ENCODE measurements around the gene FASN. TPM values are rescaled to one million over a fixed set of nuclear protein-coding genes. Genes with fewer than 3 reads are reported as not detected.
A peak's percentile ranks its signal among the peaks of the same experiment; 100 is the strongest.

Gene FASN
- total and polyA plus RNA-seq, 2 of the 13 experiments (the other 11 are each of a cell fraction or from before 2014, with no cell fraction given) = 51.7 to 101 TPM

GRCh38 chr17:82030470-82031302 is 67.3 kb downstream of the FASN start (continued):
- TF ChIP-seq, protein P1, sequence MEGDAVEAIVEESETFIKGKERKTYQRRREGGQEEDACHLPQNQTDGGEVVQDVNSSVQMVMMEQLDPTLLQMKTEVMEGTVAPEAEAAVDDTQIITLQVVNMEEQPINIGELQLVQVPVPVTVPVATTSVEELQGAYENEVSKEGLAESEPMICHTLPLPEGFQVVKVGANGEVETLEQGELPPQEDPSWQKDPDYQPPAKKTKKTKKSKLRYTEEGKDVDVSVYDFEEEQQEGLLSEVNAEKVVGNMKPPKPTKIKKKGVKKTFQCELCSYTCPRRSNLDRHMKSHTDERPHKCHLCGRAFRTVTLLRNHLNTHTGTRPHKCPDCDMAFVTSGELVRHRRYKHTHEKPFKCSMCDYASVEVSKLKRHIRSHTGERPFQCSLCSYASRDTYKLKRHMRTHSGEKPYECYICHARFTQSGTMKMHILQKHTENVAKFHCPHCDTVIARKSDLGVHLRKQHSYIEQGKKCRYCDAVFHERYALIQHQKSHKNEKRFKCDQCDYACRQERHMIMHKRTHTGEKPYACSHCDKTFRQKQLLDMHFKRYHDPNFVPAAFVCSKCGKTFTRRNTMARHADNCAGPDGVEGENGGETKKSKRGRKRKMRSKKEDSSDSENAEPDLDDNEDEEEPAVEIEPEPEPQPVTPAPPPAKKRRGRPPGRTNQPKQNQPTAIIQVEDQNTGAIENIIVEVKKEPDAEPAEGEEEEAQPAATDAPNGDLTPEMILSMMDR (CRISPR knock-in tag; IDR thresholded peaks at IDR 0.05) = peak; percentile 90
- TF ChIP-seq ZXDC (CRISPR knock-in tag; IDR thresholded peaks at IDR 0.05) (no peak), AGO2 (optimal IDR thresholded peaks at IDR 0.05; ENCODE audit: low read depth, low read length) (peak; percentile 62), TOPORS (CRISPR knock-in tag; IDR thresholded peaks at IDR 0.05) (no peak), RAD21 (CRISPR knock-in tag; IDR thresholded peaks at IDR 0.05) (peak; percentile 91), HMGXB4 (CRISPR knock-in tag; IDR thresholded peaks at IDR 0.05; ENCODE audit: borderline replicate concordance in 1 of 2, low read depth in 1 of 2) (peak in 1 of 2 experiments; percentile 38; a peak in 1 of 4 replicates)
- TF ChIP-seq, protein P2, sequence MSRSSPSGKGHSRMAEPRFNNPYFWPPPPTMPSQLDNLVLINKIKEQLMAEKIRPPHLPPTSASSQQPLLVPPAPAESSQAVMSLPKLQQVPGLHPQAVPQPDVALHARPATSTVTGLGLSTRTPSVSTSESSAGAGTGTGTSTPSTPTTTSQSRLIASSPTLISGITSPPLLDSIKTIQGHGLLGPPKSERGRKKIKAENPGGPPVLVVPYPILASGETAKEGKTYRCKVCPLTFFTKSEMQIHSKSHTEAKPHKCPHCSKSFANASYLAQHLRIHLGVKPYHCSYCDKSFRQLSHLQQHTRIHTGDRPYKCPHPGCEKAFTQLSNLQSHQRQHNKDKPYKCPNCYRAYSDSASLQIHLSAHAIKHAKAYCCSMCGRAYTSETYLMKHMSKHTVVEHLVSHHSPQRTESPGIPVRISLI (CRISPR knock-in tag; IDR thresholded peaks at IDR 0.05; ENCODE audit: borderline replicate concordance) = no peak
- TF ChIP-seq, protein P3, sequence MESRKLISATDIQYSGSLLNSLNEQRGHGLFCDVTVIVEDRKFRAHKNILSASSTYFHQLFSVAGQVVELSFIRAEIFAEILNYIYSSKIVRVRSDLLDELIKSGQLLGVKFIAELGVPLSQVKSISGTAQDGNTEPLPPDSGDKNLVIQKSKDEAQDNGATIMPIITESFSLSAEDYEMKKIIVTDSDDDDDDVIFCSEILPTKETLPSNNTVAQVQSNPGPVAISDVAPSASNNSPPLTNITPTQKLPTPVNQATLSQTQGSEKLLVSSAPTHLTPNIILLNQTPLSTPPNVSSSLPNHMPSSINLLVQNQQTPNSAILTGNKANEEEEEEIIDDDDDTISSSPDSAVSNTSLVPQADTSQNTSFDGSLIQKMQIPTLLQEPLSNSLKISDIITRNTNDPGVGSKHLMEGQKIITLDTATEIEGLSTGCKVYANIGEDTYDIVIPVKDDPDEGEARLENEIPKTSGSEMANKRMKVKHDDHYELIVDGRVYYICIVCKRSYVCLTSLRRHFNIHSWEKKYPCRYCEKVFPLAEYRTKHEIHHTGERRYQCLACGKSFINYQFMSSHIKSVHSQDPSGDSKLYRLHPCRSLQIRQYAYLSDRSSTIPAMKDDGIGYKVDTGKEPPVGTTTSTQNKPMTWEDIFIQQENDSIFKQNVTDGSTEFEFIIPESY (CRISPR knock-in tag; IDR thresholded peaks at IDR 0.05) = peak; percentile 100
- TF ChIP-seq, protein P4, sequence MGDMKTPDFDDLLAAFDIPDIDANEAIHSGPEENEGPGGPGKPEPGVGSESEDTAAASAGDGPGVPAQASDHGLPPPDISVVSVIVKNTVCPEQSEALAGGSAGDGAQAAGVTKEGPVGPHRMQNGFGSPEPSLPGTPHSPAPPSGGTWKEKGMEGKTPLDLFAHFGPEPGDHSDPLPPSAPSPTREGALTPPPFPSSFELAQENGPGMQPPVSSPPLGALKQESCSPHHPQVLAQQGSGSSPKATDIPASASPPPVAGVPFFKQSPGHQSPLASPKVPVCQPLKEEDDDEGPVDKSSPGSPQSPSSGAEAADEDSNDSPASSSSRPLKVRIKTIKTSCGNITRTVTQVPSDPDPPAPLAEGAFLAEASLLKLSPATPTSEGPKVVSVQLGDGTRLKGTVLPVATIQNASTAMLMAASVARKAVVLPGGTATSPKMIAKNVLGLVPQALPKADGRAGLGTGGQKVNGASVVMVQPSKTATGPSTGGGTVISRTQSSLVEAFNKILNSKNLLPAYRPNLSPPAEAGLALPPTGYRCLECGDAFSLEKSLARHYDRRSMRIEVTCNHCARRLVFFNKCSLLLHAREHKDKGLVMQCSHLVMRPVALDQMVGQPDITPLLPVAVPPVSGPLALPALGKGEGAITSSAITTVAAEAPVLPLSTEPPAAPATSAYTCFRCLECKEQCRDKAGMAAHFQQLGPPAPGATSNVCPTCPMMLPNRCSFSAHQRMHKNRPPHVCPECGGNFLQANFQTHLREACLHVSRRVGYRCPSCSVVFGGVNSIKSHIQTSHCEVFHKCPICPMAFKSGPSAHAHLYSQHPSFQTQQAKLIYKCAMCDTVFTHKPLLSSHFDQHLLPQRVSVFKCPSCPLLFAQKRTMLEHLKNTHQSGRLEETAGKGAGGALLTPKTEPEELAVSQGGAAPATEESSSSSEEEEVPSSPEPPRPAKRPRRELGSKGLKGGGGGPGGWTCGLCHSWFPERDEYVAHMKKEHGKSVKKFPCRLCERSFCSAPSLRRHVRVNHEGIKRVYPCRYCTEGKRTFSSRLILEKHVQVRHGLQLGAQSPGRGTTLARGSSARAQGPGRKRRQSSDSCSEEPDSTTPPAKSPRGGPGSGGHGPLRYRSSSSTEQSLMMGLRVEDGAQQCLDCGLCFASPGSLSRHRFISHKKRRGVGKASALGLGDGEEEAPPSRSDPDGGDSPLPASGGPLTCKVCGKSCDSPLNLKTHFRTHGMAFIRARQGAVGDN (CRISPR knock-in tag; IDR thresholded peaks at IDR 0.05) = peak; percentile 60

All from HepG2 (cell line).